A549 (cell line): ENCODE data around the gene SUPV3L1.

Experiments
- CBX8 ChIP-seq: fragments of 200-600 bp; sonication (generic); IDR thresholded peaks from 2 replicates; pipeline ENCODE4 v1.6.1; 2016
- CTCF ChIP-seq: fragments of >200 bp; sonication (Bioruptor Twin); formaldehyde crosslinking; IDR thresholded peaks from 3 replicates; pipeline ENCODE4 v1.5.1; 2016
- E2F6 ChIP-seq: IDR thresholded peaks from 2 replicates; pipeline ENCODE4 v1.6.1; 2012; ENCODE audit warnings: low read depth, borderline replicate concordance
- EHF ChIP-seq: fragments of 250-450 bp; sonication (Bioruptor Pico); IDR thresholded peaks from 2 replicates; pipeline ENCODE4 v1.5.0; 2020; ENCODE audit warnings: mild to moderate bottlenecking
- GATA3 ChIP-seq: IDR thresholded peaks from 2 replicates; pipeline ENCODE4 v1.6.1; 2012; ENCODE audit warnings: borderline replicate concordance
- HOXB5 ChIP-seq: fragments of 250-450 bp; sonication (Bioruptor Pico); IDR thresholded peaks from 2 replicates; pipeline ENCODE4 v1.5.0; 2020; ENCODE audit warnings: mild to moderate bottlenecking, moderate library complexity
- JUN ChIP-seq, 2 experiments: fragments of >200 bp; sonication (Bioruptor Twin); formaldehyde crosslinking; IDR thresholded peaks; 2 replicates in 1 of 2; 3 replicates in 1 of 2; pipeline ENCODE4 v1.6.1; 2016 to 2017
- KDM1A ChIP-seq: fragments of 200-600 bp; sonication (generic); IDR thresholded peaks from 2 replicates; pipeline ENCODE4 v1.6.1; 2016; ENCODE audit warnings: low read depth, mild to moderate bottlenecking
- NR3C1 ChIP-seq: fragments of >200 bp; sonication (Bioruptor Twin); formaldehyde crosslinking; IDR thresholded peaks from 3 replicates; pipeline ENCODE4 v1.6.1; 2017
- PBX3 ChIP-seq: IDR thresholded peaks from 2 replicates; pipeline ENCODE4 v1.6.1; 2012
- POLR2A ChIP-seq: IDR thresholded peaks from 2 replicates; pipeline ENCODE4 v1.6.1; 2012; ENCODE audit warnings: mild to moderate bottlenecking, low read length
- REST ChIP-seq: fragments of 200-600 bp; sonication (generic); IDR thresholded peaks from 2 replicates; pipeline ENCODE4 v1.6.1; 2016; ENCODE audit warnings: antibody characterized with exemption, mild to moderate bottlenecking, moderate library complexity
- TP53 ChIP-seq: fragments of 250-450 bp; sonication (Bioruptor Pico); IDR thresholded peaks from 2 replicates; pipeline ENCODE4 v1.5.0; 2021; ENCODE audit warnings: mild to moderate bottlenecking, moderate library complexity

GRCh38 chr10:69145864-69146263 is 34.2 kb upstream of the SUPV3L1 start:
- TF ChIP-seq PBX3 (no peak), CTCF (no peak), POLR2A (no peak), TP53 (CRISPR knock-in tag) (no peak), E2F6 (no peak), KDM1A (no peak), JUN (IDR thresholded peaks at IDR 0.05) (no peak), HOXB5 (CRISPR knock-in tag) (no peak), GATA3 (no peak), NR3C1 (no peak), REST (no peak), EHF (CRISPR knock-in tag) (no peak), CBX8 (no peak)
